GM12892 (cell line): ENCODE results near the gene TEC.

Experiments used
- POLR2AphosphoS5 ChIP-seq: IDR thresholded peaks from 2 replicates; pipeline ENCODE4 v1.6.1; 2011; ENCODE audit warnings: low read depth, low read length, control low read depth
- TAF1 ChIP-seq: IDR thresholded peaks from 2 replicates; pipeline ENCODE4 v1.6.1; 2011; ENCODE audit warnings: low read depth, mild to moderate bottlenecking, control low read depth, low read length, borderline replicate concordance

GRCh38 chr4:48194971-48195370 lies 74.7 kb downstream of the TEC start:
- TF ChIP-seq TAF1 = no peak
- TF ChIP-seq POLR2AphosphoS5 = no peak
